B cell (primary cell): ENCODE data around the gene AGGF1. TPM values are rescaled to one million over a fixed set of nuclear protein-coding genes. Genes with fewer than 3 reads are reported as not detected.

Experiments
- ATAC-seq: fragments of 200-7000 bp; cut with Tn5 transposase; one replicate; pipeline ENCODE4 v1.10.0; 2021; ENCODE audit warnings: low read depth, mild to moderate bottlenecking, moderate number of reproducible peaks, moderate library complexity
- CTCF ChIA-PET: fragments of 350-600 bp; sonication (Branson Sonifier 250); formaldehyde crosslinking; loops from one replicate; lab custom pipeline; 2021; ENCODE audit warnings: antibody characterized with exemption, inconsistent platforms; lab: Charles Lee
- POLR2A ChIA-PET: fragments of 350-600 bp; sonication (Branson Sonifier 250); formaldehyde crosslinking; loops from one replicate; lab custom pipeline; 2021; ENCODE audit warnings: antibody characterized with exemption; lab: Charles Lee
- DNase-seq: peaks from one replicate; pipeline ENCODE4 v3.0.0; 2013
- H2AFZ ChIP-seq: 2 replicates; pipeline ENCODE4 v1.6.1; 2012; ENCODE audit warnings: mild to moderate bottlenecking, low read depth, low read length; ENCODE audit not compliant: insufficient read depth, poor library complexity, severe bottlenecking
- H3K27ac ChIP-seq, 2 donors: 1 replicate in 1 of 2; 2 replicates in 1 of 2; pipeline ENCODE4 v1.5.1; 2012 to 2013; ENCODE audit warnings: low read length in 2 of 2, mild to moderate bottlenecking in 2 of 2, moderate library complexity in 1 of 2
- H3K27me3 ChIP-seq, 4 experiments: fragments of 200-600 bp in 1 of 4; sonication (generic) in 1 of 4; replicated peaks in 1 of 4; 1 replicate in 2 of 4; 2 replicates in 2 of 4; pipeline versions ENCODE4 v1.6.1 to v1.7.0; 2013 to 2016; ENCODE audit warnings: low read length in 3 of 4, mild to moderate bottlenecking in 2 of 4, mixed read lengths in 1 of 4, moderate library complexity in 1 of 4; ENCODE audit not compliant: insufficient read depth in 4 of 4, control insufficient read depth in 3 of 4; ENCODE audit errors: control extremely low read depth in 1 of 4
- H3K36me3 ChIP-seq, 2 experiments: replicated peaks in 1 of 2; 1 replicate in 1 of 2; 2 replicates in 1 of 2; pipeline versions ENCODE4 v1.6.1 to v1.7.1; 2013; ENCODE audit warnings: low read length in 1 of 2; ENCODE audit not compliant: insufficient read depth in 2 of 2, control insufficient read depth in 1 of 2; ENCODE audit errors: control extremely low read depth in 1 of 2, extremely low read depth in 1 of 2
- H3K4me1 ChIP-seq, 2 donors: fragments of 200-600 bp in 1 of 2; sonication (generic) in 1 of 2; 1 replicate in 1 of 2; 2 replicates in 1 of 2; pipeline versions ENCODE4 v1.5.1 to v1.6.1; 2013 to 2017; ENCODE audit warnings: low read length in 2 of 2; ENCODE audit not compliant: control insufficient read depth in 2 of 2, insufficient read depth in 2 of 2
- H3K4me2 ChIP-seq: replicated peaks from 2 replicates; pipeline ENCODE3; 2012; ENCODE audit warnings: mild to moderate bottlenecking, low read depth, low read length; ENCODE audit not compliant: poor library complexity, severe bottlenecking
- H3K4me3 ChIP-seq, 5 experiments: fragments of 200-600 bp in 1 of 5; sonication (generic) in 1 of 5; 1 replicate in 3 of 5; 2 replicates in 2 of 5; pipeline versions ENCODE4 v1.5.1 to v1.7.0; 2011 to 2016; ENCODE audit warnings: low read length in 4 of 5, mild to moderate bottlenecking in 4 of 5, low read depth in 2 of 5, control low read depth in 1 of 5, moderate library complexity in 1 of 5; ENCODE audit not compliant: insufficient read depth in 1 of 5; ENCODE audit errors: control extremely low read depth in 1 of 5, extremely low read depth in 1 of 5
- H3K79me2 ChIP-seq: fragments of 200-600 bp; sonication (generic); one replicate; pipeline ENCODE4 v1.6.0; 2016; ENCODE audit warnings: low read length; ENCODE audit not compliant: control insufficient read depth, insufficient read depth
- H3K9ac ChIP-seq: fragments of 200-600 bp; sonication (generic); 2 replicates; pipeline ENCODE4 v1.6.1; 2017; ENCODE audit warnings: mild to moderate bottlenecking, low read length, moderate library complexity
- H3K9me3 ChIP-seq, 3 donors: one replicate each; pipeline versions ENCODE4 v1.6.1 to v1.7.1; 2013; ENCODE audit warnings: low read length in 2 of 3; ENCODE audit not compliant: control insufficient read depth in 2 of 3, insufficient read depth in 1 of 3; ENCODE audit errors: control extremely low read depth in 1 of 3
- H4K20me1 ChIP-seq: 2 replicates; pipeline ENCODE4 v1.6.0; 2012; ENCODE audit warnings: mild to moderate bottlenecking, low read length; ENCODE audit not compliant: insufficient read depth, control insufficient read depth, poor library complexity, severe bottlenecking
- H3K27ac Mint-ChIP-seq: one replicate; pipeline ENCODE4 v1.8.0; 2021; ENCODE audit warnings: mixed read lengths
- H3K27me3 Mint-ChIP-seq: one replicate; pipeline ENCODE4 v1.8.0; 2021; ENCODE audit warnings: mixed read lengths
- H3K4me1 Mint-ChIP-seq: one replicate; pipeline ENCODE4 v1.8.0; 2021; ENCODE audit warnings: mixed read lengths
- H3K4me3 Mint-ChIP-seq: one replicate; pipeline ENCODE4 v1.8.0; 2021; ENCODE audit warnings: mixed read lengths
- H3K9me3 Mint-ChIP-seq: one replicate; pipeline ENCODE4 v1.8.0; 2022; ENCODE audit warnings: mixed read lengths; ENCODE audit not compliant: insufficient read depth
- EZH2 ChIP-seq: IDR thresholded peaks from 2 replicates; pipeline ENCODE4 v1.6.1; 2012; ENCODE audit warnings: borderline replicate concordance, low read depth, mild to moderate bottlenecking, moderate library complexity, low read length; ENCODE audit not compliant: insufficient read depth, poor library complexity, severe bottlenecking
- WGBS: methylation state at CpG from one replicate; pipeline ENCODE4 v1.1.5; 2013; ENCODE audit warnings: missing lambda C conversion rate; ENCODE audit not compliant: insufficient coverage; 5-methylcytosine and 5-hydroxymethylcytosine counted together
- intact Hi-C: fragments of 100-400 bp; cut with micrococcal nuclease; formaldehyde crosslinking; loops from one replicate; pipeline ENCODE4 v1.10.0; 2022
- polyA plus RNA-seq: library from polyadenylated mRNA; depleted of rRNA; stranded (reverse); fragments of >200 nt; gene quantifications from 2 replicates; pipeline ENCODE4 v1.2.3, GENCODE V29; 2012
- total RNA-seq, 2 donors: library from RNA; stranded (reverse); fragments of 120-200 nt in 1 of 2; gene quantifications; 1 replicate in 1 of 2; 2 replicates in 1 of 2; pipeline versions ENCODE4 v1.2.3 to v1.2.4, GENCODE V29; 2013 to 2022
- TF ChIP-seq, protein P1 (sequence below): fragments of 200-600 bp; IDR thresholded peaks from one replicate; pipeline ENCODE4 v1.8.0; 2022; ENCODE audit warnings: antibody characterized with exemption, mild to moderate bottlenecking

AGGF1 gene
- total and polyA plus RNA-seq, 2 donors (not counting 1 experiment from before 2014, with no cell fraction given): 9.3 to 25.6 TPM

DNA sequence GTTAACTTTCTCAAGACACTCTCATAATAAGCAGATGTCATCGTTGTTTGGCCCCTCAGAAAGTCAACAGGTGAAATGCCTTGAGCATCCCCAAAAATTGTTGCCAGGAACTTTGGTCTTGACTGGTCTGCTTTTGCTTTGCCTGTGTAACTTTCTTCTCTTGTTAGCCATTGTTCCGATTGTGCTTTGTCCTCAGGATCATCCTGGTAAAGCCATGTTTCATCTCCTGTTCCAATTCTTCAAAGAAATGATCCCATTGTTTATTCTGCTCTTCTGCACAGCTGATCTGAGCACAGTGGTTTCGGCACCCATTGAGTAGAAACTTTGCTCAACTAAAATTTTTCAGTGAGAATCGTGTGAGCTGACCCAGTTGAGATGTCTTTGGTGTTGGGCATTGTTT is 65.0 kb downstream of the AGGF1 start:
- Histone ChIP-seq H3K36me3 (no peaks in the 10 kb centered on the region), H4K20me1 (no peaks in the 10 kb centered on the region), H2AFZ (no peak overlapping the region), H3K9ac (no peak overlapping the region), H3K4me1 (no peaks in the 10 kb centered on the region), H3K79me2 (no peaks in the 10 kb centered on the region), H3K4me3 (no peak overlapping the region), H3K4me2 (no peak overlapping the region), H3K27ac (no peak overlapping the region), H3K27me3 (peaks cover 0 to 2% (median 0%) of the 10 kb centered on the region in 4 experiments), H3K9me3 (no peaks in the 10 kb centered on the region)
- DNase-seq (no peak), ATAC-seq (no peak)
- Mint-ChIP-seq H3K9me3 (no peaks in the 10 kb centered on the region), H3K4me3 (no peak overlapping the region), H3K4me1 (no peaks in the 10 kb centered on the region), H3K27me3 (no peaks in the 10 kb centered on the region), H3K27ac (no peak overlapping the region)
- CTCF ChIA-PET: no interaction called here
- POLR2A ChIA-PET: no interaction called here
- intact Hi-C loops: no loop called here
- WGBS: 87% methylated on average over 2 of the region's 4 CpGs
- TF ChIP-seq EZH2: no peak

DNA sequence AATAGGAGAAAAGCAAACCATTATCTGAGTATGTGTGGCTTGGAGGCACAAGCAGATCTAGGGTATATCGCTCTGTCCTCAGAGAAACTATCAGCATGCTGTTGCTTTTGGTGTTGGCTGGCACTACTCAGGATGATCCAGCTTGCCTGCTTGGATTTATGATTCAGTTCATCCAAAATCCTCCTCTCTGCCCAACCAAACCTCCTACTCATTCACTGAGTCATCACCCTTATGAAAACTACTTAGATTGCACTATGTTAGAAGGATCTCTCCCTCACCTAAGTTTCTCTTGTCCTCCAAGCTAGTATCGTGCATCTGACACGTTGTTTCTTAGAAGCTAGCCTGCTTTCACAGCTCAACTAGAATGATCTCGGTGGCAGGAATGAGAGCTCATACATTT is 71.1 kb downstream of the AGGF1 start:
- no peaks in the 10 kb centered on the region for H3K9me3 Mint-ChIP-seq
- Histone ChIP-seq H3K4me2 (no peak overlapping the region), H3K36me3 (no peaks in the 10 kb centered on the region), H3K27me3 (peaks cover 0 to 2% (median 0%) of the 10 kb centered on the region in 4 experiments), H3K79me2 (no peaks in the 10 kb centered on the region), H3K4me3 (no peak overlapping the region), H3K9me3 (peaks cover 0 to 3% (median 0%) of the 10 kb centered on the region in 3 donors), H3K4me1 (no peaks in the 10 kb centered on the region), H3K9ac (no peak overlapping the region), H3K27ac (no peak overlapping the region), H2AFZ (no peak overlapping the region), H4K20me1 (no peaks in the 10 kb centered on the region)
- DNase-seq: no peak
- TF ChIP-seq EZH2: no peak
- TF ChIP-seq, protein P1, sequence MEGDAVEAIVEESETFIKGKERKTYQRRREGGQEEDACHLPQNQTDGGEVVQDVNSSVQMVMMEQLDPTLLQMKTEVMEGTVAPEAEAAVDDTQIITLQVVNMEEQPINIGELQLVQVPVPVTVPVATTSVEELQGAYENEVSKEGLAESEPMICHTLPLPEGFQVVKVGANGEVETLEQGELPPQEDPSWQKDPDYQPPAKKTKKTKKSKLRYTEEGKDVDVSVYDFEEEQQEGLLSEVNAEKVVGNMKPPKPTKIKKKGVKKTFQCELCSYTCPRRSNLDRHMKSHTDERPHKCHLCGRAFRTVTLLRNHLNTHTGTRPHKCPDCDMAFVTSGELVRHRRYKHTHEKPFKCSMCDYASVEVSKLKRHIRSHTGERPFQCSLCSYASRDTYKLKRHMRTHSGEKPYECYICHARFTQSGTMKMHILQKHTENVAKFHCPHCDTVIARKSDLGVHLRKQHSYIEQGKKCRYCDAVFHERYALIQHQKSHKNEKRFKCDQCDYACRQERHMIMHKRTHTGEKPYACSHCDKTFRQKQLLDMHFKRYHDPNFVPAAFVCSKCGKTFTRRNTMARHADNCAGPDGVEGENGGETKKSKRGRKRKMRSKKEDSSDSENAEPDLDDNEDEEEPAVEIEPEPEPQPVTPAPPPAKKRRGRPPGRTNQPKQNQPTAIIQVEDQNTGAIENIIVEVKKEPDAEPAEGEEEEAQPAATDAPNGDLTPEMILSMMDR: no peak
- ChIA-PET CTCF (interaction anchor here (1.3 kb wide), 1 partner anchor 24 kb away, joined by 3 read pairs; no protein-coding TSS in a partner anchor), POLR2A (no interaction called here)
- intact Hi-C loops: no loop called here
- H3K27ac Mint-ChIP-seq: no peak overlapping the region
- no peak overlapping the region for H3K4me3 Mint-ChIP-seq
- H3K27me3 Mint-ChIP-seq: no peaks in the 10 kb centered on the region
- ATAC-seq: no peak
- 89% methylated on average over 3 of the region's 4 CpGs for WGBS
- no peaks in the 10 kb centered on the region for H3K4me1 Mint-ChIP-seq
